ENCODE data around the gene VAMP5. TPM values are rescaled to one million over a fixed set of nuclear protein-coding genes. Genes with fewer than 3 reads are reported as not detected.
"Not testable (repeated sequence)": the region's sequence is repeated elsewhere in the genome, so short reads cannot be mapped to it uniquely, and the experiment has no call there.

VAMP5 gene
- total RNA-seq, 1 donor from 2014 or later = 31.7 TPM

GRCh38 chr2:85544915-85545779, 39.1 kb upstream of the VAMP5 start:
- not testable (repeated sequence) for DNase-seq (ENCODE audit: low spot score); H3K27ac Mint-ChIP-seq; H3K4me3 Mint-ChIP-seq

GRCh38 chr2:85545780-85546240, 38.4 kb upstream of the VAMP5 start:
- Mint-ChIP-seq H3K36me3 (ENCODE audit: low read depth) (peaks cover 67% of the 10 kb centered on the region), H3K9me3 (no peaks in the 10 kb centered on the region), H3K27me3 (ENCODE audit: insufficient read depth) (no peaks in the 10 kb centered on the region), H3K4me3 (no peak overlapping the region), H3K4me1 (ENCODE audit: low read depth) (peaks cover 35% of the 10 kb centered on the region), H3K27ac (no peak overlapping the region)
- no peak for DNase-seq (ENCODE audit: low spot score)
- intact Hi-C loops (cut with micrococcal nuclease) = no loop called here

More at GRCh38 chr2:85544915-85545779, 39.1 kb upstream of the VAMP5 start:
- peaks cover 42% of the 10 kb centered on the region for H3K4me1 Mint-ChIP-seq (ENCODE audit: low read depth)
- intact Hi-C loops (cut with micrococcal nuclease); H3K9me3 Mint-ChIP-seq; H3K27me3 Mint-ChIP-seq (ENCODE audit: insufficient read depth): not testable (repeated sequence)
- peaks cover 70% of the 10 kb centered on the region for H3K36me3 Mint-ChIP-seq (ENCODE audit: low read depth)

- no peak for DNase-seq (ENCODE audit: low spot score)
- Mint-ChIP-seq H3K36me3 (ENCODE audit: low read depth) (peaks cover 64% of the 10 kb centered on the region), H3K27me3 (ENCODE audit: insufficient read depth) (no peaks in the 10 kb centered on the region), H3K9me3 (no peaks in the 10 kb centered on the region), H3K4me3 (no peak overlapping the region), H3K4me1 (ENCODE audit: low read depth) (peaks cover 25% of the 10 kb centered on the region), H3K27ac (peak overlapping the region; percentile 51)
- intact Hi-C loops (cut with micrococcal nuclease) = no loop called here
Observed at GRCh38 chr2:85547089-85547858, 37.0 kb upstream of the VAMP5 start.

- H3K27me3 Mint-ChIP-seq (ENCODE audit: insufficient read depth) = no peaks in the 10 kb centered on the region
- peaks cover 20% of the 10 kb centered on the region for H3K4me1 Mint-ChIP-seq (ENCODE audit: low read depth)
- intact Hi-C loops (cut with micrococcal nuclease) = no loop called here
- H3K9me3 Mint-ChIP-seq = no peaks in the 10 kb centered on the region
- peaks cover 57% of the 10 kb centered on the region for H3K36me3 Mint-ChIP-seq (ENCODE audit: low read depth)
- H3K4me3 Mint-ChIP-seq = no peak overlapping the region
- no peak for DNase-seq (ENCODE audit: low spot score)
- peak overlapping the region; percentile 49 for H3K27ac Mint-ChIP-seq
Observed at GRCh38 chr2:85547859-85548607, 36.2 kb upstream of the VAMP5 start.

GRCh38 chr2:85548608-85548900, 35.7 kb upstream of the VAMP5 start:
- no peaks in the 10 kb centered on the region for H3K27me3 Mint-ChIP-seq (ENCODE audit: insufficient read depth)
- peaks cover 52% of the 10 kb centered on the region for H3K36me3 Mint-ChIP-seq (ENCODE audit: low read depth)
- H3K9me3 Mint-ChIP-seq = no peaks in the 10 kb centered on the region
- no peak overlapping the region for H3K4me3 Mint-ChIP-seq
- H3K27ac Mint-ChIP-seq = no peak overlapping the region
- intact Hi-C loops (cut with micrococcal nuclease) = no loop called here
- H3K4me1 Mint-ChIP-seq (ENCODE audit: low read depth) = peaks cover 16% of the 10 kb centered on the region
- DNase-seq (ENCODE audit: low spot score) = no peak

- Mint-ChIP-seq H3K4me3 (no peak overlapping the region), H3K36me3 (ENCODE audit: low read depth) (peaks cover 47% of the 10 kb centered on the region), H3K27me3 (ENCODE audit: insufficient read depth) (no peaks in the 10 kb centered on the region), H3K27ac (no peak overlapping the region), H3K9me3 (no peaks in the 10 kb centered on the region), H3K4me1 (ENCODE audit: low read depth) (peaks cover 12% of the 10 kb centered on the region)
- intact Hi-C loops (cut with micrococcal nuclease) = no loop called here
- no peak for DNase-seq (ENCODE audit: low spot score)
Observed at GRCh38 chr2:85549095-85549494, 35.1 kb upstream of the VAMP5 start.

GRCh38 chr2:85549826-85550225, 34.4 kb upstream of the VAMP5 start:
- H3K36me3 Mint-ChIP-seq (ENCODE audit: low read depth) = peaks cover 46% of the 10 kb centered on the region
- H3K4me3 Mint-ChIP-seq = no peak overlapping the region
- H3K27ac Mint-ChIP-seq = no peak overlapping the region
- no peak for DNase-seq (ENCODE audit: low spot score)
- H3K27me3 Mint-ChIP-seq (ENCODE audit: insufficient read depth) = no peaks in the 10 kb centered on the region
- H3K9me3 Mint-ChIP-seq = no peaks in the 10 kb centered on the region
- peaks cover 8% of the 10 kb centered on the region for H3K4me1 Mint-ChIP-seq (ENCODE audit: low read depth)
- intact Hi-C loops (cut with micrococcal nuclease) = no loop called here

- DNase-seq (ENCODE audit: low spot score) = no peak
- Mint-ChIP-seq H3K4me1 (ENCODE audit: low read depth) (peaks cover 8% of the 10 kb centered on the region), H3K4me3 (no peak overlapping the region), H3K36me3 (ENCODE audit: low read depth) (peaks cover 46% of the 10 kb centered on the region), H3K9me3 (no peaks in the 10 kb centered on the region), H3K27ac (no peak overlapping the region), H3K27me3 (ENCODE audit: insufficient read depth) (no peaks in the 10 kb centered on the region)
- intact Hi-C loops (cut with micrococcal nuclease) = no loop called here
Observed at GRCh38 chr2:85550486-85550885, 33.7 kb upstream of the VAMP5 start.

GRCh38 chr2:85551698-85552678, 32.2 kb upstream of the VAMP5 start:
- peaks cover 8% of the 10 kb centered on the region for H3K4me1 Mint-ChIP-seq (ENCODE audit: low read depth)
- H3K27me3 Mint-ChIP-seq (ENCODE audit: insufficient read depth) = no peaks in the 10 kb centered on the region
- no peaks in the 10 kb centered on the region for H3K9me3 Mint-ChIP-seq
- no peak overlapping the region for H3K27ac Mint-ChIP-seq
- H3K4me3 Mint-ChIP-seq = no peak overlapping the region
- intact Hi-C loops (cut with micrococcal nuclease) = loop anchor here (1.0 to 2.0 kb wide), 5 partner anchors 13 to 225 kb away; partner anchors contain the start of genes ELMOD3, MAT2A, RETSAT and TGOLN2
- H3K36me3 Mint-ChIP-seq (ENCODE audit: low read depth) = peaks cover 37% of the 10 kb centered on the region
- DNase-seq (ENCODE audit: low spot score) = peak; percentile 80

- Mint-ChIP-seq H3K4me3 (no peak overlapping the region), H3K4me1 (ENCODE audit: low read depth) (peaks cover 13% of the 10 kb centered on the region), H3K36me3 (ENCODE audit: low read depth) (peaks cover 35% of the 10 kb centered on the region), H3K9me3 (no peaks in the 10 kb centered on the region), H3K27me3 (ENCODE audit: insufficient read depth) (no peaks in the 10 kb centered on the region), H3K27ac (no peak overlapping the region)
- intact Hi-C loops (cut with micrococcal nuclease) = loop anchor here (2.0 kb wide), 2 partner anchors 198 to 226 kb away; partner anchors contain the start of genes ELMOD3, RETSAT and TGOLN2
- DNase-seq (ENCODE audit: low spot score) = no peak
Observed at GRCh38 chr2:85553184-85553583, 31.0 kb upstream of the VAMP5 start.

GRCh38 chr2:85554980-85555612, 29.1 kb upstream of the VAMP5 start:
- Mint-ChIP-seq H3K4me1 (ENCODE audit: low read depth) (peaks cover 25% of the 10 kb centered on the region), H3K4me3 (no peak overlapping the region), H3K9me3 (no peaks in the 10 kb centered on the region), H3K27me3 (ENCODE audit: insufficient read depth) (no peaks in the 10 kb centered on the region), H3K27ac (no peak overlapping the region), H3K36me3 (ENCODE audit: low read depth) (peaks cover 35% of the 10 kb centered on the region)
- intact Hi-C loops (cut with micrococcal nuclease) = no loop called here
- no peak for DNase-seq (ENCODE audit: low spot score)

All from activated T-helper 1 cell treated with anti-CD3 and anti-CD28 coated beads, Interleukin-12 subunit alpha, Interleukin-12 subunit beta, Interleukin-2, Interleukin-4 antibody, amounts not matched to agents 30 ng/mL and 10 ng/mL and 1 ng/mL, durations not matched to agents 14 hours and 24 hours and 36 hours (primary cell).